Measurements from ENCODE around the gene CUL2.

GRCh38 chr10:34967335-34967880, 122.7 kb downstream of the CUL2 start:
- no peak for TF ChIP-seq CTCF (conservative IDR thresholded peaks at IDR 0.05; ENCODE audit: low read depth in 2 of 2)
- TF ChIP-seq JUNB (IDR thresholded peaks at IDR 0.05; ENCODE audit: unreplicated experiment), result no peak
- no peak for TF ChIP-seq ZNF331 (CRISPR knock-in tag; IDR thresholded peaks at IDR 0.05; ENCODE audit: low read depth)
- TF ChIP-seq EZH2phosphoT487 (IDR thresholded peaks at IDR 0.05; ENCODE audit: unreplicated experiment), result no peak
- TF ChIP-seq POLR2AphosphoS5 (IDR thresholded peaks at IDR 0.05; ENCODE audit: low read depth), result no peak
- no peak for TF ChIP-seq CREB1 (CRISPR knock-in tag; IDR thresholded peaks at IDR 0.05; ENCODE audit: low read depth)
- TF ChIP-seq ETS1 (IDR thresholded peaks at IDR 0.05), result no peak
- TF ChIP-seq STAT1 (IDR thresholded peaks at IDR 0.05; ENCODE audit: unreplicated experiment), result no peak
- no peak for TF ChIP-seq EZH2 (IDR thresholded peaks at IDR 0.05; ENCODE audit: low read depth, unreplicated experiment)

Data from GM23338 (cell line).